ENCODE results near the gene RCAN2. TPM values are rescaled to one million over a fixed set of nuclear protein-coding genes. Genes with fewer than 3 reads are reported as not detected.

The RCAN2 gene
- total RNA-seq, 1 experiment from 2014 or later, result 0.44 TPM

- no TSS peak for BruUV-seq (replicated peaks)
- ChIA-PET POLR2A (ENCODE audit: unreplicated experiment) (no interaction called here), CTCF (no interaction called here)
- Histone ChIP-seq H3K4me2 (no peak overlapping the region), H3K4me3 (no peak overlapping the region), H4K20me1 (ENCODE audit: insufficient read depth) (no peaks in the 10 kb centered on the region), H3K4me1 (replicated peaks; ENCODE audit: insufficient read depth) (no peaks in the 10 kb centered on the region), H3K36me3 (ENCODE audit: low read depth) (no peaks in the 10 kb centered on the region), H3K27me3 (ENCODE audit: insufficient read depth, low read depth) (peaks cover 12% of the 10 kb centered on the region), H3K9me3 (ENCODE audit: insufficient read depth, low read depth) (no peaks in the 10 kb centered on the region), H3F3A (ENCODE audit: insufficient read depth, low read depth) (no peaks in the 10 kb centered on the region), H2AFZ (no peak overlapping the region), H3K79me2 (ENCODE audit: low read depth) (no peaks in the 10 kb centered on the region), H3K9me2 (ENCODE audit: insufficient read depth) (no peaks in the 10 kb centered on the region), H3K27ac (no peak overlapping the region)
- TF ChIP-seq EZH2 (IDR thresholded peaks at IDR 0.05; ENCODE audit: low read depth) (no peak), CTCF (conservative IDR thresholded peaks at IDR 0.05) (no peak)
- DNase-seq, result no peak
- intact Hi-C loops (cut with micrococcal nuclease; ENCODE audit: unreplicated experiment), result no loop called here
These were observed 114.6 kb downstream of the RCAN2 start for GRCh38 chr6:46376562-46377061.

GRCh38 chr6:46370622-46371021 is 120.6 kb downstream of the RCAN2 start:
- H3F3A ChIP-seq (ENCODE audit: insufficient read depth, low read depth), result no peaks in the 10 kb centered on the region
- no peak overlapping the region for H3K4me2 ChIP-seq
- H3K36me3 ChIP-seq (ENCODE audit: low read depth), result no peaks in the 10 kb centered on the region
- BruUV-seq (replicated peaks), result no TSS peak
- H3K27ac ChIP-seq, result no peak overlapping the region
- no peaks in the 10 kb centered on the region for H3K9me2 ChIP-seq (ENCODE audit: insufficient read depth)
- CTCF ChIA-PET, result no interaction called here
- H4K20me1 ChIP-seq (ENCODE audit: insufficient read depth), result no peaks in the 10 kb centered on the region
- no peak for DNase-seq
- no peaks in the 10 kb centered on the region for H3K27me3 ChIP-seq (ENCODE audit: insufficient read depth, low read depth)
- no peaks in the 10 kb centered on the region for H3K79me2 ChIP-seq (ENCODE audit: low read depth)
- TF ChIP-seq CTCF (conservative IDR thresholded peaks at IDR 0.05) (no peak), EZH2 (IDR thresholded peaks at IDR 0.05; ENCODE audit: low read depth) (no peak)
- no peak overlapping the region for H2AFZ ChIP-seq
- POLR2A ChIA-PET (ENCODE audit: unreplicated experiment), result no interaction called here
- H3K4me3 ChIP-seq, result no peak overlapping the region
- intact Hi-C loops (cut with micrococcal nuclease; ENCODE audit: unreplicated experiment), result no loop called here
- no peaks in the 10 kb centered on the region for H3K9me3 ChIP-seq (ENCODE audit: insufficient read depth, low read depth)
- H3K4me1 ChIP-seq (replicated peaks; ENCODE audit: insufficient read depth), result no peaks in the 10 kb centered on the region

- Histone ChIP-seq H3K4me3 (no peak overlapping the region), H3K79me2 (ENCODE audit: low read depth) (no peaks in the 10 kb centered on the region), H2AFZ (no peak overlapping the region), H3K9me3 (ENCODE audit: insufficient read depth, low read depth) (no peaks in the 10 kb centered on the region), H3K9me2 (ENCODE audit: insufficient read depth) (no peaks in the 10 kb centered on the region), H3K4me1 (replicated peaks; ENCODE audit: insufficient read depth) (no peaks in the 10 kb centered on the region), H3K36me3 (ENCODE audit: low read depth) (no peaks in the 10 kb centered on the region), H3K27me3 (ENCODE audit: insufficient read depth, low read depth) (no peaks in the 10 kb centered on the region), H4K20me1 (ENCODE audit: insufficient read depth) (no peaks in the 10 kb centered on the region), H3F3A (ENCODE audit: insufficient read depth, low read depth) (no peaks in the 10 kb centered on the region), H3K27ac (no peak overlapping the region), H3K4me2 (no peak overlapping the region)
- CTCF ChIA-PET, result no interaction called here
- intact Hi-C loops (cut with micrococcal nuclease; ENCODE audit: unreplicated experiment), result no loop called here
- BruUV-seq (replicated peaks), result no TSS peak
- no peak for DNase-seq
- POLR2A ChIA-PET (ENCODE audit: unreplicated experiment), result no interaction called here
- TF ChIP-seq CTCF (conservative IDR thresholded peaks at IDR 0.05) (no peak), EZH2 (IDR thresholded peaks at IDR 0.05; ENCODE audit: low read depth) (no peak)
These were observed 123.1 kb downstream of the RCAN2 start for GRCh38 chr6:46368169-46368536.

Data from PC-9 (cell line).